ENCODE measurements around the gene PRR5L. TPM values are rescaled to one million over a fixed set of nuclear protein-coding genes. Genes with fewer than 3 reads are reported as not detected.
A peak's percentile ranks its signal among the peaks of the same experiment; 100 is the strongest.

The PRR5L gene
- total and polyA plus RNA-seq, 2 experiments from 2014 or later, result 3.1 to 8.9 TPM

DNA sequence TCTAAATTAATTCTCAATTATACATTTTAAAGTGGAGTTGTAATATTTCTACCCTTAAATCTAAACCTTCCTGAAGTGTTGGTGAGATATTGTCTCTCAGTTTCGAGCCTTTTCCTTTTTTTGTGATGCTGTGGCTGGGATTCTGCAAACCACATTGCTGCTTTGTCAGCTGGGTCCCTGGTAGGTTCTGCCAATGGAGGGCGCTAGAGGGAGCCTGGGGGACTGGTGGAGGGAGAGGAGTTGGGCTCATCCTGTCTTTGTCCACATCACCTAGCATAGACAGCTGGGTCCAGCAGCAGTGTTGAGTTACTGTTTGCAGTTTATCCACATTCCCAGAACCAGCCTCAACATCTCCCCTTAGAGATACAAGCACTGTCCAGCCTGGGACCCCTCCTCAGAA, 173.0 kb downstream of the PRR5L start:
- H3K27ac Mint-ChIP-seq, result no peak overlapping the region
- Histone ChIP-seq H3K27me3 (ENCODE audit: insufficient read depth) (no peaks in the 10 kb centered on the region), H3K79me2 (replicated peaks; ENCODE audit: insufficient read depth) (no peaks in the 10 kb centered on the region), H3K4me1 (ENCODE audit: insufficient read depth) (no peaks in the 10 kb centered on the region), H3K9me2 (ENCODE audit: insufficient read depth) (no peaks in the 10 kb centered on the region), H3K4me3 (no peak overlapping the region), H3K4me2 (no peak overlapping the region), H3F3A (replicated peaks; ENCODE audit: low read depth) (no peaks in the 10 kb centered on the region), H2AFZ (no peak overlapping the region), H4K20me1 (replicated peaks; ENCODE audit: insufficient read depth) (no peaks in the 10 kb centered on the region), H3K36me3 (ENCODE audit: insufficient read depth) (no peaks in the 10 kb centered on the region), H3K27ac (ENCODE audit: low read depth) (no peak overlapping the region)
- no peak overlapping the region for H3K4me3 Mint-ChIP-seq
- H3K9me3 Mint-ChIP-seq, result no peaks in the 10 kb centered on the region
- peaks cover 3% of the 10 kb centered on the region for H3K27me3 Mint-ChIP-seq (ENCODE audit: insufficient read depth, low read depth, poor library complexity)
- peaks cover 7% of the 10 kb centered on the region; the same call in 2 of the 3 replicates for H3K4me1 Mint-ChIP-seq
- TF ChIP-seq EZH2phosphoT487 (IDR thresholded peaks at IDR 0.05; ENCODE audit: unreplicated experiment) (no peak), REST (IDR thresholded peaks at IDR 0.05; ENCODE audit: unreplicated experiment) (no peak)
- TF ChIP-seq, protein P1, sequence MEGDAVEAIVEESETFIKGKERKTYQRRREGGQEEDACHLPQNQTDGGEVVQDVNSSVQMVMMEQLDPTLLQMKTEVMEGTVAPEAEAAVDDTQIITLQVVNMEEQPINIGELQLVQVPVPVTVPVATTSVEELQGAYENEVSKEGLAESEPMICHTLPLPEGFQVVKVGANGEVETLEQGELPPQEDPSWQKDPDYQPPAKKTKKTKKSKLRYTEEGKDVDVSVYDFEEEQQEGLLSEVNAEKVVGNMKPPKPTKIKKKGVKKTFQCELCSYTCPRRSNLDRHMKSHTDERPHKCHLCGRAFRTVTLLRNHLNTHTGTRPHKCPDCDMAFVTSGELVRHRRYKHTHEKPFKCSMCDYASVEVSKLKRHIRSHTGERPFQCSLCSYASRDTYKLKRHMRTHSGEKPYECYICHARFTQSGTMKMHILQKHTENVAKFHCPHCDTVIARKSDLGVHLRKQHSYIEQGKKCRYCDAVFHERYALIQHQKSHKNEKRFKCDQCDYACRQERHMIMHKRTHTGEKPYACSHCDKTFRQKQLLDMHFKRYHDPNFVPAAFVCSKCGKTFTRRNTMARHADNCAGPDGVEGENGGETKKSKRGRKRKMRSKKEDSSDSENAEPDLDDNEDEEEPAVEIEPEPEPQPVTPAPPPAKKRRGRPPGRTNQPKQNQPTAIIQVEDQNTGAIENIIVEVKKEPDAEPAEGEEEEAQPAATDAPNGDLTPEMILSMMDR (conservative IDR thresholded peaks at IDR 0.05; ENCODE audit: low read depth in 2 of 2), result peak; percentile 87 to 96
- H3K36me3 Mint-ChIP-seq (ENCODE audit: low read depth), result no peaks in the 10 kb centered on the region
- ATAC-seq, result peak; percentile 95
- peak; percentile 93 for DNase-seq (ENCODE audit: low spot score)

GRCh38 chr11:36469881-36470802, 174.1 kb downstream of the PRR5L start:
- DNase-seq (ENCODE audit: low spot score), result no peak
- TF ChIP-seq ZNF114 (CRISPR knock-in tag; IDR thresholded peaks at IDR 0.05), result no peak
- TF ChIP-seq, protein P2, sequence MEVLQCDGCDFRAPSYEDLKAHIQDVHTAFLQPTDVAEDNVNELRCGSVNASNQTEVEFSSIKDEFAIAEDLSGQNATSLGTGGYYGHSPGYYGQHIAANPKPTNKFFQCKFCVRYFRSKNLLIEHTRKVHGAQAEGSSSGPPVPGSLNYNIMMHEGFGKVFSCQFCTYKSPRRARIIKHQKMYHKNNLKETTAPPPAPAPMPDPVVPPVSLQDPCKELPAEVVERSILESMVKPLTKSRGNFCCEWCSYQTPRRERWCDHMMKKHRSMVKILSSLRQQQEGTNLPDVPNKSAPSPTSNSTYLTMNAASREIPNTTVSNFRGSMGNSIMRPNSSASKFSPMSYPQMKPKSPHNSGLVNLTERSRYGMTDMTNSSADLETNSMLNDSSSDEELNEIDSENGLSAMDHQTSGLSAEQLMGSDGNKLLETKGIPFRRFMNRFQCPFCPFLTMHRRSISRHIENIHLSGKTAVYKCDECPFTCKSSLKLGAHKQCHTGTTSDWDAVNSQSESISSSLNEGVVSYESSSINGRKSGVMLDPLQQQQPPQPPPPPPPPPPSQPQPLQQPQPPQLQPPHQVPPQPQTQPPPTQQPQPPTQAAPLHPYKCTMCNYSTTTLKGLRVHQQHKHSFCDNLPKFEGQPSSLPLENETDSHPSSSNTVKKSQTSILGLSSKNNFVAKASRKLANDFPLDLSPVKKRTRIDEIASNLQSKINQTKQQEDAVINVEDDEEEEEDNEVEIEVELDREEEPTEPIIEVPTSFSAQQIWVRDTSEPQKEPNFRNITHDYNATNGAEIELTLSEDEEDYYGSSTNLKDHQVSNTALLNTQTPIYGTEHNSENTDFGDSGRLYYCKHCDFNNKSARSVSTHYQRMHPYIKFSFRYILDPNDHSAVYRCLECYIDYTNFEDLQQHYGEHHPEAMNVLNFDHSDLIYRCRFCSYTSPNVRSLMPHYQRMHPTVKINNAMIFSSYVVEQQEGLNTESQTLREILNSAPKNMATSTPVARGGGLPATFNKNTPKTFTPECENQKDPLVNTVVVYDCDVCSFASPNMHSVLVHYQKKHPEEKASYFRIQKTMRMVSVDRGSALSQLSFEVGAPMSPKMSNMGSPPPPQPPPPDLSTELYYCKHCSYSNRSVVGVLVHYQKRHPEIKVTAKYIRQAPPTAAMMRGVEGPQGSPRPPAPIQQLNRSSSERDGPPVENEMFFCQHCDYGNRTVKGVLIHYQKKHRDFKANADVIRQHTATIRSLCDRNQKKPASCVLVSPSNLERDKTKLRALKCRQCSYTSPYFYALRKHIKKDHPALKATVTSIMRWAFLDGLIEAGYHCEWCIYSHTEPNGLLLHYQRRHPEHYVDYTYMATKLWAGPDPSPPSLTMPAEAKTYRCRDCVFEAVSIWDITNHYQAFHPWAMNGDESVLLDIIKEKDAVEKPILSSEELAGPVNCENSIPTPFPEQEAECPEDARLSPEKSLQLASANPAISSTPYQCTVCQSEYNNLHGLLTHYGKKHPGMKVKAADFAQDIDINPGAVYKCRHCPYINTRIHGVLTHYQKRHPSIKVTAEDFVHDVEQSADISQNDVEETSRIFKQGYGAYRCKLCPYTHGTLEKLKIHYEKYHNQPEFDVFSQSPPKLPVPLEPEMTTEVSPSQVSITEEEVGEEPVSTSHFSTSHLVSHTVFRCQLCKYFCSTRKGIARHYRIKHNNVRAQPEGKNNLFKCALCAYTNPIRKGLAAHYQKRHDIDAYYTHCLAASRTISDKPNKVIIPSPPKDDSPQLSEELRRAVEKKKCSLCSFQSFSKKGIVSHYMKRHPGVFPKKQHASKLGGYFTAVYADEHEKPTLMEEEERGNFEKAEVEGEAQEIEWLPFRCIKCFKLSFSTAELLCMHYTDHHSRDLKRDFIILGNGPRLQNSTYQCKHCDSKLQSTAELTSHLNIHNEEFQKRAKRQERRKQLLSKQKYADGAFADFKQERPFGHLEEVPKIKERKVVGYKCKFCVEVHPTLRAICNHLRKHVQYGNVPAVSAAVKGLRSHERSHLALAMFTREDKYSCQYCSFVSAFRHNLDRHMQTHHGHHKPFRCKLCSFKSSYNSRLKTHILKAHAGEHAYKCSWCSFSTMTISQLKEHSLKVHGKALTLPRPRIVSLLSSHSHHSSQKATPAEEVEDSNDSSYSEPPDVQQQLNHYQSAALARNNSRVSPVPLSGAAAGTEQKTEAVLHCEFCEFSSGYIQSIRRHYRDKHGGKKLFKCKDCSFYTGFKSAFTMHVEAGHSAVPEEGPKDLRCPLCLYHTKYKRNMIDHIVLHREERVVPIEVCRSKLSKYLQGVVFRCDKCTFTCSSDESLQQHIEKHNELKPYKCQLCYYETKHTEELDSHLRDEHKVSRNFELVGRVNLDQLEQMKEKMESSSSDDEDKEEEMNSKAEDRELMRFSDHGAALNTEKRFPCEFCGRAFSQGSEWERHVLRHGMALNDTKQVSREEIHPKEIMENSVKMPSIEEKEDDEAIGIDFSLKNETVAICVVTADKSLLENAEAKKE (CRISPR knock-in tag; IDR thresholded peaks at IDR 0.05), result no peak
- Mint-ChIP-seq H3K36me3 (ENCODE audit: low read depth) (no peaks in the 10 kb centered on the region), H3K27me3 (ENCODE audit: insufficient read depth, low read depth, poor library complexity) (peaks cover 3% of the 10 kb centered on the region), H3K9me3 (no peaks in the 10 kb centered on the region), H3K4me3 (no peak overlapping the region), H3K4me1 (peaks cover 7% of the 10 kb centered on the region; the same call in 2 of the 3 replicates), H3K27ac (no peak overlapping the region)
- Histone ChIP-seq H4K20me1 (replicated peaks; ENCODE audit: insufficient read depth) (no peaks in the 10 kb centered on the region), H3K79me2 (replicated peaks; ENCODE audit: insufficient read depth) (no peaks in the 10 kb centered on the region), H3K27me3 (ENCODE audit: insufficient read depth) (no peaks in the 10 kb centered on the region), H3K36me3 (ENCODE audit: insufficient read depth) (no peaks in the 10 kb centered on the region), H3F3A (replicated peaks; ENCODE audit: low read depth) (no peaks in the 10 kb centered on the region), H3K9me2 (ENCODE audit: insufficient read depth) (no peaks in the 10 kb centered on the region), H3K4me2 (no peak overlapping the region), H3K4me3 (no peak overlapping the region), H2AFZ (no peak overlapping the region), H3K4me1 (ENCODE audit: insufficient read depth) (no peaks in the 10 kb centered on the region), H3K27ac (ENCODE audit: low read depth) (no peak overlapping the region)
- no peak for ATAC-seq

Measured in GM23338 (cell line).